Testis (tissue), 2 donors: ENCODE results near the gene TNFSF13.

ENCODE experiments used
- CTCF ChIP-seq, 3 experiments: fragments of 450-650 bp in 2 of 3; fragments of 200-600 bp in 1 of 3; sonication (generic) in 1 of 3; IDR thresholded peaks; one replicate each; pipeline ENCODE4 v1.5.1; 2016 to 2019; ENCODE audit warnings: antibody characterized with exemption in 3 of 3, mild to moderate bottlenecking in 2 of 3, moderate library complexity in 1 of 3
- POLR2A ChIP-seq: fragments of 450-650 bp; IDR thresholded peaks from one replicate; pipeline ENCODE4 v1.6.1; 2017; ENCODE audit warnings: antibody characterized with exemption, mild to moderate bottlenecking, moderate library complexity

DNA sequence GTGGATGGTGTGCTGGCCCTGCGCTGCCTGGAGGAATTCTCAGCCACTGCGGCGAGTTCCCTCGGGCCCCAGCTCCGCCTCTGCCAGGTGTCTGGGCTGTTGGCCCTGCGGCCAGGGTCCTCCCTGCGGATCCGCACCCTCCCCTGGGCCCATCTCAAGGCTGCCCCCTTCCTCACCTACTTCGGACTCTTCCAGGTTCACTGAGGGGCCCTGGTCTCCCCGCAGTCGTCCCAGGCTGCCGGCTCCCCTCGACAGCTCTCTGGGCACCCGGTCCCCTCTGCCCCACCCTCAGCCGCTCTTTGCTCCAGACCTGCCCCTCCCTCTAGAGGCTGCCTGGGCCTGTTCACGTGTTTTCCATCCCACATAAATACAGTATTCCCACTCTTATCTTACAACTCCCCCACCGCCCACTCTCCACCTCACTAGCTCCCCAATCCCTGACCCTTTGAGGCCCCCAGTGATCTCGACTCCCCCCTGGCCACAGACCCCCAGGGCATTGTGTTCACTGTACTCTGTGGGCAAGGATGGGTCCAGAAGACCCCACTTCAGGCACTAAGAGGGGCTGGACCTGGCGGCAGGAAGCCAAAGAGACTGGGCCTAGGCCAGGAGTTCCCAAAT lies 1.3 kb upstream of the TNFSF13 start:
- TF ChIP-seq CTCF (IDR thresholded peaks at IDR 0.05) = no peak
- no peak for TF ChIP-seq POLR2A
